Activated T-cell treated with anti-CD3 and anti-CD28 coated beads for 1 hour (primary cell): ENCODE data around the gene DAZL.

Experiments used
- DNase-seq: peaks from one replicate; pipeline ENCODE4 v3.0.0-alpha.2; 2020; ENCODE audit warnings: low read depth

Gene DAZL

DNA sequence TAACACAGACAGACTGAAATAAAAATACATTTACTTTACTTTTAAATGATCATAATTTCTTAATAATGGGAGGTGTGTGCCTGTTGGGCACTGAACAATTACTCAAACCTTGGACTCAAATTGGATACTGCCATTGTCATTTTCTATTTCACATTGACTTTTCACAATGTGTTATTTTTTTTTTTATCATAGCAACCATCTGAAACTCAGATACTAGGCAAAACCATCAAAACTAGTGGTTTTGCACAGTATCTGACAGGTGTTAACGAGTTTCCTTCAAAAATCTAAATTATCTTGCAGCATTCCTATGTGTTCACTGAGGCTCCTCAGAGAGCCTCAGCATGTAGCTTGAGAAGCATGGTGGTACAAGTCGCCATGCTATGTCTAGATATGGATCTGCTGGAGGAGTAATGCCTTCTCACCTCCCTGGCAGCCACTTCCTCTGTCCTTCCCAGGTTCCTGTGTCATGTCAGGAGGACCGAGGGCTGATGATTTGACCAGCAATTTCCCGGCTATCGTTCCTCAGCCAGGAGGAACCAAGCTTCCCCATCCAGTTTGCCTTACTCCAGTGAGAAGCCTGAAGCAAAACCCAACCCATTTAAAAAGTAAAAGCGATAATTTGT lies 61.9 kb downstream of the DAZL start:
- no peak for DNase-seq

DNA sequence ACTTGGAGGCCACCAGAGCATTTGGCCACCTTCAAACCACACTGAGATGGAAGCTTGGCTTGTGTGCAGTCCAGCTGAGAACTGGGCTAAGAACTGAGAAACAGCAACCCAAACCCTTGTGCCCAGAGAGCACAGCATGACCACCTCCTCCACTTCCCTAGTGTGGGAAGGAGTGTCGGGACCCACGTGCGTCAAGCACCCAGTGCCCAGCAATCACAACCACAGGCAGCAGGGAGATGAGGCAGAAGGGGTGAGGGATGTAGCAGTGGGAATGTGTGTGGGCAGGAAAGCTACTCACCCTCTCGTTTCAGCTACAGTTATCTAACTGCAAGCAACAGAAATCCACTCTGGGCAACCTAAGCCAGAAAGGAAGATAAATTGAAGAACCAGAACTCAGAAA lies 66.7 kb downstream of the DAZL start:
- DNase-seq, result no peak

DNA sequence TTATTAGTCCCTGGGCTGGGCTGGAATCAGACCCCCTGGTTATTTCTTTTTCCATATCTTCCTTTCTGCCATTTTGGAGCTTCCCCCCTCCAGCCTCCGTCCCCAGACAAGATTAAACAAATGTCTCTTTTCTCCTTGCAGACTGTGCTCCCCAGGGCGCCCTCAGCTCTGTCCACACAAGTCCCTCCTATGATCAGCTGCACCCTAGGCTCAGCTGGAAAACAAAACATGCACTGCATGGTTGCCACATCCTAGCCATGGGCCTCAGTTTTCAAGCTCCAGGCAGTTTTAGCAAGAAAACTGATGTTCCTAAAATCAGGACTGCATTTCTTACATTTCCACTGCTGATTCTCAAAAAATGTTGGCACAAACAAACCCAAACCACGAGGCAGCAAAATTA lies 68.2 kb downstream of the DAZL start:
- no peak for DNase-seq
